Cardiac ventricle fibroblast (primary cell): ENCODE results near the gene PPP1R27. TPM values are rescaled to one million over a fixed set of nuclear protein-coding genes. Genes with fewer than 3 reads are reported as not detected.

ENCODE experiments used
- total RNA-seq: library from RNA; depleted of rRNA; stranded (reverse); fragments of >200 nt; gene quantifications from 2 replicates; pipeline ENCODE4 v1.2.3, GENCODE V29; 2015

Gene PPP1R27, protein sequence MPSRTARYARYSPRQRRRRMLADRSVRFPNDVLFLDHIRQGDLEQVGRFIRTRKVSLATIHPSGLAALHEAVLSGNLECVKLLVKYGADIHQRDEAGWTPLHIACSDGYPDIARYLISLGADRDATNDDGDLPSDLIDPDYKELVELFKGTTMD
- not detected in 2 replicates for total RNA-seq

GRCh38 chr17:81834831-81835267 lies at the start of gene PPP1R27:
PPP1R27 (minus strand) TSS chr17:81835050; CDS start chr17:81834953, 97 bp downstream.

GRCh38 chr17:81870981-81871386 lies 36.1 kb upstream of the PPP1R27 start, which contains the start of gene ARHGDIA:
ARHGDIA (minus strand) TSS chr17:81871337; CDS start chr17:81869930, 1,407 bp downstream.

DNA sequence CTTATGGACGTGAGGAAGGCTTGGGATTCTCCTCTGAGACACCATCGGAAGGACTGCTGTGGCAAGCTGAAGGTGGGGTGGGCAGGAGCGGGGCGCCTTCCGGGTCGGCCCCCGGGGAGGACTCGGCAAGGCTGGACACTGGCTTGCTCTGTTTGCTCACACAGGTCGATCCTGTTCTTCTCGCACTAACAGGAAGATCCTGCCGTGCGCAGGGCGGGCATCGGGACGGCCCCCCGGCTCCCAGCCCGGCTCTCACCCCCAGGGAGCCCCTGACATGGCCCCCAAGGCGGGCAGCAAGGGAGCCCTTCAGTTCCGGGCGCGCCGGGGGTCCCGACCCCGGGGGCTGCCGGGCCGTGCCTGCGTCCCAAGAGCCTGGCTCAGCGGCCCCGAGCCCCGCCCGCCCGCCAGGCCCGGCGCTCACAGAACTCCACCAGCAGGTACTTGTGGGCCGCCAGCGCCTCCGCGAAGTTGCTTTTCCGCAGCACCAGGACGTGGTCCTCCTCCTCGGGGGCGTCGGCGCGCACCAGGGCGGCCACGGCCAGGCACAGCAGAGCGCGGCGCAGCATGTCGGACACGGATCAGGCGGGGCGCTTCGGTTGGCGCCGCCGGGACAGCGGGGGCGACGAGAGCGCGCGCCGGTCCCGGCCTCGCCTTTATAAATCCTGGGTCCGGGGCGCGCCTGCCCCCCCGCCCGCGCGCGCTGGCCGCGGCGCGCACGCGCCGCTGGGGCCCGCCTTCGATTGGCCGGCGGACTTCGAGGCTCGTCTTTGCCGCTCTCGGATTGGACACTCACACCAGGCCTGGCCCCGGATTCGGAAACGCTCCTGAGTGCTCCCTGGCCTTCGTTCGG lies 25.3 kb upstream of the PPP1R27 start, which contains the start of gene P4HB:
P4HB (minus strand) TSS at position 630 of the 850 bp plus-strand sequence; CDS start at position 566, 64 bp downstream.

DNA sequence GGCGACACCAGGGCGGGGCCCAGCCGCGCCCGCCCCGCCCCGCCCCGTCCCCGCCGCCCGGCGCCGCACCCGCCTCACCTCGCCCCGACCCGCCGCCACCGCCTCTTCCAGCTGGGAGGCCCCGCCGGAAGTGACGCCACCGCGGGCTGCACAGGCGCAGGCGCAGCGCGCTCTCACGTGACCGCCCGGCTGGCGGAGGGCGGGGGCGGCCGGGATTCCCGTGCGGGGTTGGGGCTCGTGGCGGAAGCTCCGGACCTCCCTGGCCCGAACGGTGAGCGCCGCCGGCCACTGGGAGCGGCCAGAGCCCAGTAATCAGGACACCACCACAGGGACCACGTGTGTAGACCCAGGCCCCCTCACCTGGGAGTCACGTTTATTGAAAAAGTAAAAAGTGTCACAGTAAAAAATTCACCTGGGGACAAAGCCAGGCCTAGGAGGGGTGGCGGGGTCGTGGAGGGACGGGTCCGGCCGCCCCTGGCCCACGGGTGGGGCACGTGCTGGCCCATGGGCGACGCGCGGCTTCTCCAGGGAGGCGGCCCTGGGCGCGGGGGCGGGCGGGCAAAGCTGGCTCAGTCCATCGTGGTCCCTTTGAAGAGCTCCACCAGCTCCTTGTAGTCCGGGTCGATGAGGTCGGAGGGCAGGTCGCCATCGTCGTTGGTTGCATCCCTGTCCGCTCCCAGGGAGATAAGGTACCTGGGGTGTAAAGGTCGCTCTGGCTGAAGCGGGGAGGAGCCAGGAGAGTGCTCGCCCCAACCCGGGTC lies 1.5 kb downstream of the PPP1R27 start, which contains the start of gene MCRIP1:
MCRIP1 (minus strand) TSS at position 132 of the 761 bp plus-strand sequence. CDS start 8,785 bp downstream, outside the sequence.

DNA sequence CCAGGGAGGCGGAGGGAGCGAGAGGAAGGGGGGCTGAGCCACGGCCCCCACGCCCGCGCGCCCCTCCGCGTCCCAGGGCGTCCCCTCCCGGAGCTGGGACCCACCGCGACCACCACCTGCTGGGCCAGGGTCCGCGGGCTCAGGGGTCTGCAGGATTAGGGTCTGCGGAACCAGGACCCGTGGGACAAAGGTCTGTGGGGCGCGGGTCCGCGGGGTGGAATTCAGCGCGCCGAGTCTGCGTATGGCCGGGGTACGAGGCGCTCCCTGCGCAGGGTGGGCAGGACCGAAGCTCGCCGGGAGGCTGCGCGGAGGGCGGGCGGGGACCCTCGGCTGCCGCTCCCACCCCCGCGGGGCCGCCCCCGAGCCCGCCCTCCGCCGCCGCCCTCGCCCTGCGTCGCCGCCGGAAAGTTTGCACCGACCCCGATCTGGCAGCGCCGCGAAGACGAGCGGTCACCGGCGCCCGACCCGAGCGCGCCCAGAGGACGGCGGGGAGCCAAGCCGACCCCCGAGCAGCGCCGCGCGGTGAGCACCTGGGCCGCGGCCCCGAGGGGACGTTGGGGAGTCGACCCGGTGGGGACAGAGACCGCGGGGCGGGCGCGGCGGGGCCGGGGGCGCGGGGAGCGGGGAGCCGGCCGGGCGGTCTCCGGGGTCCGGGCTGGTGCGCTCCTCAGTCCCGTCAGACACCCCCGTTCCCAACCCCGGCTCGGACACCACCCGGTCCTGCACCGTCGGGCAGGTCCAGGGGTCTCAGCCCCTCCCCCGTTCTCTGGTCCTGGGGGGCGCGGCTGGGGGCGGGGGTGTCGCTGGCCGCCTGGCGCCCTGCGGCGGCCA lies 30.9 kb downstream of the PPP1R27 start, which contains the start of gene GCGR:
GCGR (plus strand) TSS at position 423 of the 831 bp plus-strand sequence. CDS start 4,869 bp downstream, outside the sequence.

Other genes with a start within 250 kb of the PPP1R27 start
- gene NPLOC4, start 197.9 kb downstream of the PPP1R27 start, total RNA-seq = 33.5 and 42.5 TPM in 2 replicates
- gene TSPAN10, start 197.9 kb downstream of the PPP1R27 start, total RNA-seq = 0.75 and 1.1 TPM in 2 replicates
- 0.98 TPM in 1 of 2 replicates, not detected in the other for gene PDE6G, start 178.5 kb downstream of the PPP1R27 start, total RNA-seq
- gene OXLD1, start 168.4 kb downstream of the PPP1R27 start, total RNA-seq = 33.4 and 34.4 TPM in 2 replicates
- gene CCDC137, start 168.3 kb downstream of the PPP1R27 start, total RNA-seq = 6.7 and 7.5 TPM in 2 replicates
- 23.2 and 26.5 TPM in 2 replicates for gene ARL16, start 151.3 kb downstream of the PPP1R27 start, total RNA-seq
- gene HGS, start 151.0 kb downstream of the PPP1R27 start, total RNA-seq = 62.0 and 64.1 TPM in 2 replicates
- gene MRPL12, start 131.7 kb downstream of the PPP1R27 start, total RNA-seq = 52.2 and 52.5 TPM in 2 replicates
- gene SLC25A10, start 122.8 kb downstream of the PPP1R27 start, total RNA-seq = 4.2 and 5.9 TPM in 2 replicates
- gene GCGR, start 30.9 kb downstream of the PPP1R27 start, total RNA-seq = not detected in 2 replicates
- gene MCRIP1, start 1.8 kb downstream of the PPP1R27 start, total RNA-seq = 82.7 and 89.0 TPM in 2 replicates
- gene P4HB, start 25.5 kb upstream of the PPP1R27 start, total RNA-seq = 2,196 and 3,205 TPM in 2 replicates
- 156 and 187 TPM in 2 replicates for gene ARHGDIA, start 36.3 kb upstream of the PPP1R27 start, total RNA-seq
- 50.2 and 68.7 TPM in 2 replicates for gene ALYREF, start 56.5 kb upstream of the PPP1R27 start, total RNA-seq
- gene ANAPC11, start 56.7 kb upstream of the PPP1R27 start, total RNA-seq = 130 and 178 TPM in 2 replicates
- 0.62 and 1.8 TPM in 2 replicates for gene NPB, start 67.2 kb upstream of the PPP1R27 start, total RNA-seq
- gene PCYT2, start 76.3 kb upstream of the PPP1R27 start, total RNA-seq = 25.5 and 40.9 TPM in 2 replicates
- 7.7 and 8.5 TPM in 2 replicates for gene SIRT7, start 83.1 kb upstream of the PPP1R27 start, total RNA-seq
- 15.5 and 17.4 TPM in 2 replicates for gene MAFG, start 92.7 kb upstream of the PPP1R27 start, total RNA-seq
- gene PYCR1, start 102.2 kb upstream of the PPP1R27 start, total RNA-seq = 64.2 and 76.1 TPM in 2 replicates
- not detected in 2 replicates for gene MYADML2, start 112.2 kb upstream of the PPP1R27 start, total RNA-seq
- 0.68 TPM in 1 of 2 replicates, not detected in the other for gene NOTUM, start 126.1 kb upstream of the PPP1R27 start, total RNA-seq
- gene ASPSCR1, start 142.6 kb upstream of the PPP1R27 start, total RNA-seq = 13.0 and 17.5 TPM in 2 replicates
- 36.2 and 42.7 TPM in 2 replicates for gene CENPX, start 187.8 kb upstream of the PPP1R27 start, total RNA-seq
- 11.6 and 13.3 TPM in 2 replicates for gene LRRC45, start 188.3 kb upstream of the PPP1R27 start, total RNA-seq
- gene RAC3, start 196.6 kb upstream of the PPP1R27 start, total RNA-seq = 16.2 and 19.9 TPM in 2 replicates
- 70.6 and 80.2 TPM in 2 replicates for gene DCXR, start 202.6 kb upstream of the PPP1R27 start, total RNA-seq
- 31.4 and 39.7 TPM in 2 replicates for gene RFNG, start 216.8 kb upstream of the PPP1R27 start, total RNA-seq
- gene GPS1, start 216.8 kb upstream of the PPP1R27 start, total RNA-seq = 72.1 and 78.6 TPM in 2 replicates
- gene DUS1L, start 230.8 kb upstream of the PPP1R27 start, total RNA-seq = 40.1 and 50.9 TPM in 2 replicates